Femur (tissue), 1 donor: ENCODE measurements around the gene MINDY4.

Experiments
- DNase-seq: peaks from one replicate; pipeline ENCODE4 v3.0.0-alpha.2; 2017

MINDY4 gene

DNA sequence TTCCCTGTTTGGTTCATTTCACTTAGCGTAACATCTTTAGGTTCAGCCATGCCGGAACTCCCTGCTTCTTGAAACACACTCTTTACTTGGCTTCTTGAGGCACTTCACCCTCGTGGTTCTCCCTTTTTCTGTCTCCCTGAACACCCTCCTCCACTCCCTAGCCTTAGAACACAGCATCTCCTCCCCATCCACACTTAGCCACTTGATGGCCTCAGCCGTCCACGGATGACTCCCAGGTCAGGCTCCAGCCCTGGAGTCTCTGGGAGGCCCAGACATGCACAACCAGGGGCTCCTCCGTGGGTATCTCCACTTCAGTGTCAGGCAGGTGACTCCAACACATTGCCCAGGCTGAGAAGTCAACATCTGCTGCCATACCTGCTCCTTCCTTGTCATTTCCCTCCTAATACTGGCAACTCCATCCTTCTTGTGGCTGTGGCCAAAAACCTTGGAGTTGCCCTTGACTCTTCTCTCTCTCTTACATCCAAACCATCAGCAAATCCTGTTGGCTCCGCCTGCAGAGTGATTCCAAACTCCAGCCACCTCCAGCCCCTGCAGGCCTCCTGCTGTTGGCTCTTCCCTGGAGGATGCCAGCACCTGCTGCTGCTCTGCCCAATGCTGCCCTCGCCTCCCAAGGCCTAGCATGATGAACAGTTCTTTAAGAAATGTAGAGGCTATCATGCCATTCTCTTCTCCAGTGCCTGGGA, 27.7 kb upstream of the MINDY4 start:
- DNase-seq, result peak; percentile 60

DNA sequence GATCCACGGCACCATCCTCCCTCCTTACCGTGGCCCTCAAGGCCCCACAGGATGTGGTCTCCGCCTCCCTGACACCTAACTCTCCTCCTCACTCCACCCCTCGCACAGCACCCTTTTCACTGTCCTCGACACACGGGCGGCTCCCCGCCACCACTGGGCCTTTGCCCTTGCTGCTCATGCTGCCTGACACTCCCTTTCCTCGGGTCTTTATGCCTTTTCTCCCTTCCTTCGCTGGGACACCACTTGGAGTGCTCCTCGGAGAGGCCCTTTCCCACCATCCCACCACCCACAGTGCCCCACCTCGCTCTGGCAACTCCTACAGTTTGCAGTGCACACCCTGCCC, 27.2 kb upstream of the MINDY4 start:
- no peak for DNase-seq

DNA sequence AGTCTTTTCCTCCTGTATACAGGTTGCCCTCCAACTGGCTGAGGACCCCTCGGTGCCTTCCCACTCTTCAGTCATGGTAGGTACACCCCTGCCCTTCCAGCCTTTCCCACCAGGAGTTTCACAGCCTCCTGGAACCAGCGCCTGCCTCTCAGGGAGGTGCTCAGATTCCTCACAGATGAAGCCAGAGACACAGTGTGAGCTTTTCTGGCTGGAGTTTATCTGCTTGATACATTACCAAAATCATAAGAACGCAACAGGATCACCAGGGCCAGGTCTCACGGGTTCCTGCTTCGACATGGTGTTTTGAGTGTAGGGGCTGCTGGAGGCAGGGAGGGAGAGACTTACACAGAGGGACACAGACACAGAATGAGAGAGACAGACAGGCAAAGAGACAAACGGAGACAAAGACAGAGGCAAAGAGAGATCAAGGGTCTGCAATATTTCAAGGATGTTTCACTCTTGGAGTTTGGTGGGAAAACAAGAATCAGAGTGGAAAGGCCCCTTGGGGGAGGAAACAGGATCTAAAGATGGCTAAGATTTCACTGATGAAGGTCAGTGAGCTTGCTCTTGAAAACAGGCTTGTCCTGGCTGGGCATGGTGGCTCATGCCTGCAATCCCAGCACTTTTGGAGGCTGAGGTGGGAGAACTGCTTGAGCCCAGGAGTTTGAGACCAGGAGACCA, 25.8 kb upstream of the MINDY4 start:
- no peak for DNase-seq

DNA sequence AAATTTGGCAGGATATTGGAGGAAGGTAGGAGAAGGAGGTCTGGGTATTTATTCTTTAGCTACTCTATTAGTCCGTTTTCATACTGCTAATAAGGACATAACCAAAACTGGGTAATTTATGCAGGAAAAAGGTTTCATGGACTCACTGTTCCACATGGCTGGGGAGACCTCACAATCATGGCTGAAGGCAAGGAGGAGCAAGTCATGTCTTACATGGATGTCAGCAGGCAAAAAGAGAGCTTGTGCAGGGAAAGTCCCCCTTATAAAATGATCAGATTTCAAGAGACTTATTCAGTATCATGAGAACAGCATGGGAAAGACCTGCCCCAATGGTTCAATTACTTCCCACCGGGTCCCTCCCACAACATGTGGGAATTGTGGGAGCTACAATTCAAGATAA, 21.2 kb upstream of the MINDY4 start:
- DNase-seq, result no peak

DNA sequence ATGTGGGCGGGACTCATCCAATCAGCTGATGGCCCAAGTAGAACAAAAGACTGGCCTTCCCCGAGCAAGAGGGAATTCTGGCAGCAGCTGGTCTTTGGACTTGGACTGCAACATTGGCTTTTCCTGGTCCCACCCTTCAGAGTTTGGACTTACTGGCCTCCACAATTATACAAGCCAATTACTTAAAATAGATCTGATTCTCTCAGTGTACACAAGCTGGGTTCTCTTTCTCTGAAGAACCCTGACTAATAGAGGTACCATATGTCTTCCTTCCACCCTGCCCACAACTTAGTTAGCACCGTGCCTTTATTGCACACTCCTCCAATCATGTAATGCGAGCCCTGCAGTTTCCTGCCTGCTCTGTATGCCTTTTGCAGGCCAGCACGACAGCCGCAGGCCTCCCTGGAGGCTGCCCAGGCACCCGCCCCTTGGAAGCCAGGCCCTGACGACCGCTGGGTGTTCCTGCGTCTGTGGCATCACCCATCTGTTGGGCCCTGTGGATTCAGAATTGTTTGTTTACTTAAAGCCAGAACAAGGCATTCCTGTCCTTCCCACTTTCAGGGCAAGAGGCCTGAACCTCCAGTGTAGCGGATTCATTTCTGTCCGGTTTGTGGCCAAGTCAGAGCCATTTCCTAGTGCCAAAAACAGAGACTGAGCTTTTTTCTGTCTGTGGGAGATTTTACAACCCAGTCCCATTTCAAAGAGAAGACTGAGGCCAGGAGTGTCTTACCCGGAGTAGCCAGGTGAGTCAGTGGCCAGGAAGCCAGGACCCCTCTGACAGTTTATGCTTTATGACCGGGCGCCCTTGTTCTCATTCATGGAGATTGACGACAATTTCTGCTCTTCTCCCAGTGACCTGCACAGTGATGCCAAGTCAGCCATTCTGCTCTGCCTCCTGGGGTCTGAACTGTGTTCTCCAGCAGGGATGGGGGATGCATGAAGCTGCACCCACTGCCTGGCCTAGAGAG, 20.2 kb upstream of the MINDY4 start:
- peak; percentile 92 for DNase-seq

DNA sequence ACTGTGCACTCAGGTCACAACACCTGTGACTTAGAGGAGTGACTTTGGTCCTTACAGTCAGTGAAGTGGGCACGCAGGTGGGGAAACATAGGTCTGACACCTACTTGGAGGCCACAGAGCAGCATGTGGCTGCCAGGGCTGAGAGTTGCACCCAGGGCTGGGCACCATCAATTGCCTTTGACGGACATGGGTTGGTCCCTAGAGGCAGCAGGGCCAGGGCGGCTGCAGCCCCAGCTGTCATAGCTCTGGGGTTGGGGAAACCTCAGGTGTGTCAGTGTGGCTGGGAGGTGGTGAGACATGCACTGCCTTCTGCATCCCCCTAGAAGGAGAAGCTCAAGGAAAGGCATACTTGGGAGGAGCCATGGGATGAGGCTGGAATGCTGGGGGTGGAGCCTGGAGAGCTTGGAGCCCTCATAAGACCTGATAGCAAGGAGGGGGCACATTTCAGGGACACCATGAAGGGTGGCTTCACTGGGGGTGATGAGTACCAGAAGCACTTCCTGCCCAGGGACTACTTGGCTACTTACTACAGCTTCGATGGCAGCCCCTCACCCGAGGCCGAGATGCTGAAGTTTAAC, 19.4 kb upstream of the MINDY4 start, which contains the start of gene INMT:
Gene INMT, plus strand, starts transcription at position 440 of the 578 bp plus-strand sequence. Its CDS starts 16 bp downstream, at position 456.
- peak; percentile 49 for DNase-seq

DNA sequence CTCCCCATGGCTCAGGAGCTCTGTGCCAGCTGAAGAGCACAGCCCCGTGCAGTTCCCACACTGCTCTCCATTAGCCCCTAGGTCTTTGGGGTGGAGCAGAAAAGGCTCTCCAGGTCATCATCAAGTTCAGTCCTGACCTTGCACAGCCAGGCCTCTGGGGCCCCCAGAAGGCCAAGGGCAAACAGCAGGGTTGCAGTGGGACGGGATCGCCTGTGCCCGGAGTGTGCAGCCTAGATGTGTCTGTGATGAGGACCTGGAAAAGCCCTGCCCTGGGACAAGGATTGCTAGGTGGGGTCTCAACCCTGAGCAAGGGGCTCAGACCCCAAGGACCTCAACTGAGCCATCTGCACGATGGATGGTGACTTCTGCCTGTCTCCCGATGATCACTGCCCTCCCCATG, 18.7 kb upstream of the MINDY4 start:
- no peak for DNase-seq

DNA sequence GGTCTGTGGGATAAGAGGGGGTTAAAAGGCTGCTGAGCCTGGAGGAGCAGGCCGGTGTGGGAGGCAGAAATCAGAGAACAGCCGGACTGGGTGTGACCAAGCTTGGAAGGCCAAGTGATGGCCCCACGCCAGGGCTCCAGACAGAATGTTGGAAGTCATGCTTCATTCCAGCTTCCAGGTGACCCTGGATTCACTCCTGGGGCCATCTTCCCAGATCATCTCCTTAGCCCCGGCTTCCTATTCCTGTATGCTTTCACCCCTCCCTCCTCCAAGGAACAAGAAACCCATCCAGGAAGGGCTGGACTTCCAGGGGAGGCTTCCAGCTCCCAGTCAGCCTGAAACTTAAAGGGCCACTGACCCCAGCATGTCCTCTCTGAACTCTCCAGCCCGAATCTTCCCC, 18.2 kb upstream of the MINDY4 start:
- peak; percentile 95 for DNase-seq

DNA sequence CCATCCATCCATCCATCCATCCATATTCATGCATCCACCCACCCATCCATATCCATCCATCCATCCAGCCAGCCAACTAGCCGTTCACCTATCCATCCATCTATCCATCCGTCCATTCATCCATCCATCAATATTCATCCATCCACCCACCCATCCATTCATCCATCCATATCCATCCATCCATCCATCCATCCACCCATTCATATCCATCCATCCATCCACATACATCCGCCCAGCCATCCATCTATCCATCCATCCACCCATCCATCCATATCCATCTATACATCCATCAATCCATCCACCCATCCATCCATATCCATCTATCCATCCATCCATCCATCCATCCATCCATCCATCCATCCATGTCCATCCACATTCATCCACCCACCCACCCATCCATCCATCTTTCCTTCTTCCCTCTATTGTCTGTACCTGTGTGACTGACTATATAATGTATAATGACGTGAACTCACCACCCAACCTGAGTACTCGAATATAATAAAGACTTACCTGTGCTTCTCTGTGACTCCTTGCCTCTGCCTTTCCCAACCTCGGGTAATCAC, 16.8 kb upstream of the MINDY4 start:
- DNase-seq, result no peak

DNA sequence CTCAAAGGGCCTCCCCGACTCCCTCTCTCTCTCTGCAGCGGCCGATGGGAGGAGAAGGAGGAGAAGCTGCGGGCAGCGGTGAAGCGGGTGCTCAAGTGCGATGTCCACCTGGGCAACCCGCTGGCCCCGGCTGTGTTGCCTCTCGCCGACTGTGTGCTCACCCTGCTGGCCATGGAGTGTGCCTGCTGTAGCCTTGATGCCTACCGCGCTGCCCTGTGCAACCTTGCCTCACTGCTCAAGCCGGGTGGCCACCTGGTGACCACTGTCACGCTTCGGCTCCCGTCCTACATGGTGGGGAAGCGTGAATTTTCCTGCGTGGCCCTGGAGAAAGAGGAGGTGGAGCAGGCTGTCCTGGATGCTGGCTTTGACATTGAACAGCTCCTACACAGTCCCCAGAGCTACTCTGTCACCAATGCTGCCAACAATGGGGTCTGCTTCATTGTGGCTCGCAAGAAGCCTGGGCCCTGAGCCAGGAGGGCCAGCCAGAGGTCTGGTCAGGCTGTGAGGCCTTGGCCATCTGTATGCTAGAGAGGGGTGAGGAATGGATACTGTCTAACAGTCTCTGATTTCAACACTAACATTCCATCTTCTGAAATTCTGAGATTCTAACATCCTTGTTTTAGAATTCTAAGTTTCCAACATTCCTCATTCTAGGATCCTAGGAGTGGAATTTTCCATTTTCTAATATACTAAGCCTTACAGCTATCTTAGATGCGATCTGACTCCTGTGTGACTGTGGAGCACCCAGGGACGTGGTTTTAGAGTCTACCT, 15.6 kb upstream of the MINDY4 start:
- peak; percentile 71 for DNase-seq

DNA sequence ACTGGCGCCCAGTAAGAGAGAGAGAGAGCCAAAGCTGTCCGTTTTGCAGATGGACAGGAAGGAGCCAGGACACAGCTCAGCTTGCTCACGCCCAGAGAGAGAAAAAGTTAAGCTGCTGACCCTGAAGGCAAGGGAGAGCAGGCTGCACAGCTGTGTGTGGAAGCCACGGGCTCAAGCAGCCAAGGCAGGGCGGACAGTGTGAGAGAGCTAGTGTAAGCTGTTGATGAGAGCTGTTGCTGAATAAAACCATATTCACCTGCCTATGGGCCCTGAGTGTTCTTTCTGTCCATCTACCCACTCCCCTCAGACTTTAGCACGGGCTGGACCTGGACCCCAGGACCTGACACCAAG, 13.9 kb upstream of the MINDY4 start:
- DNase-seq, result no peak

DNA sequence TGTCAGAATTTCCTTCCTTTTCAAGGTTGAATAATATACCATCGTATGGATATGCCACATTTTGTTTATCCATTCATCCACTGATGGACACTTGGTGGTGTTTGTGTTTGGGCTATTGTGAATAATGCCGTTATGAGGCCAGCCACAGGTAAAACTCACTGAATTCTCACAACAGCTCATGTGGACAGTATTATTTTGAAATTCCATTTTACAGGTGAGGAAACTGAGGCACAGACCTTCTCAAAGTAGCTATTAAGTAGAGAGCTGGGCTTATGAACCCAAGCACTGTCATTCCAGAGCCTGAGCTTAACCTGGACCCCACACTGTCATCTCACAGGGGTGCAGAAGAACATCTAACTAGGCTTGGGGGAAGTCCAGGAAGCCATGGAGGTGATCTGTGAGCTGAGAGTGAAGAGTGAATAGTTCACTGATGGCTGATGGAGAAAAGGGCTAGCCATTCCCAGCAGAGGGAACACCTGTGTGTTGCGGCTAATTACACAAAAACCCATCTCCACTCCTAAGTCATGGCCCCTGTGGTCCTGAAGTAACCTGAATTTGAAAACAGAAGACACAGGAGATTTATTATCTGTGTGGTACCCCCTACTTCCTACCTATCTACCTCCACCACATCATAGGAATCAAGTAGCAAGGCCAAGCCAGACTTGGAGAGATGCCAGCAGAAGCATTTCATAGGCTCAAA, 10.6 kb upstream of the MINDY4 start:
- no peak for DNase-seq

DNA sequence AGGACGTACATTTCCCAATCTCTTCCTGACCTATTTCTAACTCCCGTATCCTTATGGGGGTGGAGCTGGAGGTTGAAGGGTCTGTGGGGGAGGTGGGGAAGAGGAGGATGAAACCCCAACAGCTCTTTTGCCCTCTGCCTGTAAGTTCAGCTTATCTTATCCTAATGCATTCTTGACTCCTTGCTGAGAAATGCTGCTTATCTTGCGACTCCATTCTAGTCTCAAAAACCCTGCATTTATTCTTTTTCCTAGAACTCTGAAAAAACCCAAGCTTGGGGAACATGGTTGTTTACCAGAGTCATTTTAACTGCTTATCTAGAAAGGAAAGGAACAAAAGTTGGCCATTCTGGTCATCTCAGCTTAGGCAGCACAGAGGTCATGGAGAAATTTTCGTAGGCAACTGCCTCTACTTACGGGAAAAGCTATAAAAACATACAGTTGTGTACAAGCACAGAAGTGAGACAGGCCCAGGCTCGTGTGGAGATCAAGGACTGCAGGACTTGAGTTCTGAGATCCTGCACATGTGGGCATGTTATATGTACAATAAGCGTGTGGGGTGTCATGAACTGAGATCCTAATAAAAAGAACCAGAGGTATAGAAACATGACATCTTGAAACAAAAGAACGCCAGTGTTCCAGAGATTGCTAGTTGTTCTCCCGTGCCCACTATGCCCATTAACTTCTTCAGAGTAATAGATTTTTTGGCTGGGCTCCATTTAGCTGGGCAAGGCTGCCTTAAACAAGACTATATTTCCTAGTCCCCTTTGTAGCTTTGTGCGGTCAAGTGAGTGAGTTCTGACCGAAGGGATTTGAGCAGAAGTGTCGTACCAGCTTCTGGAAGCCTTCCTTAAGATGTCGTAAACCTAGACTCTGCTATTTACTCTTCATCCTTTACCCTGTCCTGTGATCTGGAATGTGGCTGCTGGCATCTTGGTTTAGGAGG, 9.7 kb upstream of the MINDY4 start:
- no peak for DNase-seq

DNA sequence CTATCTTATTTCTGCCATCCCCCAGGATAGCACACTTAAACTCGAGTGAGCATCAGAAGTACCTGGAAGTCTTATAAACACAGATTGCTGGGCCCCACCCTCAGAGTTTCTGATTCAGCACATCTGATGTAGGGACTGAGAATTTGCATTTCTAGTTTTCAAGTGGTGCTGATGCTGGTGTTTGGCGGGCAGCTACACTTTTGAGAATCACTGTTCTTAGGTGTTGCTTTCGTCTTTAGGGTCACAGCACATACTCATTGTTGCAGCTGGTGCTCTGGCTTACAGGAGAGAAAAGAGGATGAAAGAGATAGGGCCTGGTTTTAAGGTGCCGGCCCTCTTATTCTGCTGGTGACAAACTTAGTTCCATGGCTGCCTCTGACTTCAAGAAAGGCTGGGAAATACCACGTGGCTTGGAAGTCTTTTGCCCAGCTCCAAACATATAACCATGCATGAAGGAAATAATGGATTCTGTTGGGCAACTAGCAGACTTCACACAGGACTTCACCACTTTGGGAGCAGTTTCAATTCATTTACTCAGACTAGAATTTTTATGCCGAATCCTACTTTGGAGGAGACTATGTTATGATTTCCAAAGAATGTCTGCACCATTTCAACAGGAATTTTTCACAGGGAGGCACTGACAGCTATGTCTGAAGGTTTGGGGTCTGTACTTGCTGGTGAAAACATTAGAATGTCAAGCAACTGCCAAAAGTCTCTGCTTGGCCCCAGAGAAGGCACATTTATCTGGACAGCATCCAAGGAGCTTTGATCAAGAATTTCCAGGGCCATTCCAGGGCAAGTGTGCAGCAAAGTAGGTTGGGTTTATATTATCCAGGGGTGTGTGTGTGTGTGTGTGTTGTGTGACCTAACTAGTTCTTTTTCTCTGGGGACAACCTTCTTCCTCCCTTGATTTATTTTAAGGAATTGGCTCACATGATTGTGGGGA, 6.9 kb upstream of the MINDY4 start:
- peak; percentile 79 for DNase-seq

DNA sequence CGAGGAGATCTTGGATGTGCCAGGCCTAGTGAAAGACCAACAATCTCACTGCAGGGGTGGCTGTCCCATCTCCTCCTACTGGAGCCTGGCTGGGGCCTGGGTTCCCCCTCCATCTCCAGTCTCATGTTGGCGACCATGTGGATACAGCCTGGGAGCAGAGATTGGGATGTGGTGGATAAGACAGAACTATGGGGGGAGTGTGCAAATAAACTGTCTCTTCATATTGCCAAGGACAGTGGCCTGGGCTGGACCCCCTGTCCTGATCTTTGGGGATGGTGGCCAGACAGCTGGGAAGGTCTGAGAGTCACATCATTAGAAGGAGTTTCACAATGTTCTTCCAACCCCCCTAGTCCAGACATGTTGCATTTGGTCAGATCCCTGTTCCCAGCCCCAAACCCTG, 5.8 kb upstream of the MINDY4 start:
- DNase-seq, result no peak

DNA sequence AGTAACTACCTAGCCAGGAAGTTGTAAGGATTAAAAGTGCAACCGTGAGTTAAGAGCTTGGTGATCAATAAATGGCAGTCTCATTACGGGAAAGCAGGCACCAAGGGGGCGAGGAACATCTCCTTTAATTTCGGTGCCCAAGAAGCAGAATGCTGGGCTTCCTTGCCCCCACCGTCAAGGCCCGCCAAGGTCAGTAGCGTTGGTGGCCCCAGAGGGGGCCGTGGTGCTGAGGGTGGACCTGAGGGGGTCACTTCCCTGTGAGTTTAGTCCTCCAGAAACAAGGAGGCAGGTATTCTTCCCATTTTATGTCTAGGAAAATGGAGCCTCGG, 408 bp upstream of the MINDY4 start:
- DNase-seq, result no peak

DNA sequence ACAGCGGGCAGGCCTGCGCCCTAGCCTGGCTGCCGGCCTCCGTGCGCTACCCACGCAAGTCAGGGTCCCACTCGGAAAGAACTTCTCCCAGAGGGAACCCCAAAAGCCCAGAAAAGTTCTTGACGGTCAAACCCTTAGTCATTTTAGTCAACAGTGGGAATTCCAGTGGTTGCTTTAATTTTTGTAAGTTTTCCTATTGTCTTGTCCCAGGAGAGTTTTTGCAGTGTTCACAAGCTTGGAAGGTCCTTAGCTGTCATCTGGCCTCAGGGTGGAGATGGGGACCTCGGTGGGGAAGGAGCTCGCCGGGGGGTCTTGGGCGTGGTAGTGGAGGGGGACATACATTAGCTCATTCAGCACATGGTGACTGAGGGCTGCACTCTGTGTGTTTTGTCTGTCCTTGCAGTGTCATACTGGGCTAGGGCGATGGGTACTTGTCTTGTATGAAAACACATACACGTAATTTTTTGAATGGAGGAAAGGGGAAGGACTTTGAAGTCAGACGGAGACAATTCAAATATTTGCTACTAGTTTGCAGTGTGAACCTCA, 736 bp downstream of the MINDY4 start:
- DNase-seq, result no peak

DNA sequence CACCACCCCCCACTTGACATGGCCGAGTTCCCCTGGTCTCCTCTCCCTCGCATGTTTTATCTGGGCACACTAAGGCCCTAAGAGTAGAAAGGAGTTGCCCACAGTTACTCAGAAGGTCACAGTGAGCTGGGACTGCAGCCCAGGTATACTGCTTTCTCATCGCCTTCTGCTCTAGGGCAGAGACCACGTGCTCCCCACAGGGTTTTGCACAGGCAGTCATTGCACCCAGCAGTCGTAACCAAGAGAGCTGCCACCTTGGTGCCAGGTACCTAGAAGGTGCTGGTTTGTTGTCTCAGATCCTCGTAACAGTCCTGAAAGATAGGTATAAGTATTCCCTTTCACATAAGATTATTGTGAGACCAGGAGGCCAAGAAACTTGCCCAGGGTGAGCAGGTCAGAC, 1.8 kb downstream of the MINDY4 start:
- DNase-seq, result no peak

DNA sequence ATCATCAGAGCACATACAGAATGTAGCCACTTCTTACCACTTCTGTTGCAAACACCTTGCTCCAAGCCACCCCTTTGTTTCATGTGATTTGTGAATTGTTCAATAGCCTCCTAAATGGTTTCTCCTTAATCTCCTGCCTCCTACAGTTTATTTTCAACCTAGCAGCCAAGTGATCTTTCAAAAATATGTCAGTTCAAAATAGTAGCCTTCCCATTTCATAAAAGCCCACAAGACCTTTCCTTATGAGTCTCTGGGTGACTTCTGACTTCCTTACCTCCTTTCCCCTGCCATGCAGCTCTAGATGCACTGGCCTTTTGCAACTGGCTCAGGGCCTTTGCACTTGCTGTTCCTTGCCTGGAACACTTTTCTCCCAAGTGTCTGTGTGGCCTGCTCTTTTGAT, 4.8 kb downstream of the MINDY4 start:
- no peak for DNase-seq
